PC-9 (cell line): ENCODE data around the gene LEMD3.

Source experiments
- EZH2 ChIP-seq: fragments of 200-600 bp; sonication (generic); IDR thresholded peaks from 2 replicates; pipeline ENCODE4 v1.8.0; 2017; ENCODE audit warnings: antibody characterized with exemption, low read depth
- TF ChIP-seq, protein P1 (sequence below): fragments of 200-600 bp; sonication (generic); conservative IDR thresholded peaks from 2 replicates; pipeline ENCODE4 v1.6.1; 2017; ENCODE audit warnings: mixed run types, antibody characterized with exemption, mild to moderate bottlenecking, moderate library complexity

DNA sequence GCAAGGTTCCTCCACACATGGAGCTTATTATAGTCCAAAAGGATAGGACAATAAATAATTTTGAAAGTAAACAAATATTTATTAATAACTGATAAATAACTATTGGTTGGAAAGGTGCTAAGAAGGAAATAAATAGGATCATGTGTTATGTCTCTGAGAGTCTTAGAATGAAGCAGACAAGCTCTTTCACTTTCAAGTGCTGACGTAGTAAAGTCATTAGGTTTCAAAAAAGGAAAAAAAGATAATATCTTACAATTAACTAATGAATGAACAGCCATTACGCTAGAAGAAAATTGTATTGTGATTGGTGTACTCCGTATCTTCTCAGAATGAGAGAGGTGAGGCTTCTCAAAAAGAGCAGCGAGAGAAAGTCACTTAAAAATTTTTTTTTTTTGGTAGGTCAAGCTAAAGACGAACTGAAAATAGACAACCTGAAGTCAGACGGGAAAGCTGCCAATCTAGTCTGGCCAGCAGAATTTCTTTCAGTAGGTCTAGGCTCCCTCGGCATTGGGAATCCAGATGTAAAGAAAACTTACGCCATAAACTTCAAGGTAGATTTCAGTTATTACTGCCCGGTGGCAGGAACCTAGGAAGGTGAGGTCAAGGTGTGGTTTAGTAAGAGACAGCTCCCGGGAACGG lies 583 bp upstream of the LEMD3 start:
- TF ChIP-seq, protein P1, sequence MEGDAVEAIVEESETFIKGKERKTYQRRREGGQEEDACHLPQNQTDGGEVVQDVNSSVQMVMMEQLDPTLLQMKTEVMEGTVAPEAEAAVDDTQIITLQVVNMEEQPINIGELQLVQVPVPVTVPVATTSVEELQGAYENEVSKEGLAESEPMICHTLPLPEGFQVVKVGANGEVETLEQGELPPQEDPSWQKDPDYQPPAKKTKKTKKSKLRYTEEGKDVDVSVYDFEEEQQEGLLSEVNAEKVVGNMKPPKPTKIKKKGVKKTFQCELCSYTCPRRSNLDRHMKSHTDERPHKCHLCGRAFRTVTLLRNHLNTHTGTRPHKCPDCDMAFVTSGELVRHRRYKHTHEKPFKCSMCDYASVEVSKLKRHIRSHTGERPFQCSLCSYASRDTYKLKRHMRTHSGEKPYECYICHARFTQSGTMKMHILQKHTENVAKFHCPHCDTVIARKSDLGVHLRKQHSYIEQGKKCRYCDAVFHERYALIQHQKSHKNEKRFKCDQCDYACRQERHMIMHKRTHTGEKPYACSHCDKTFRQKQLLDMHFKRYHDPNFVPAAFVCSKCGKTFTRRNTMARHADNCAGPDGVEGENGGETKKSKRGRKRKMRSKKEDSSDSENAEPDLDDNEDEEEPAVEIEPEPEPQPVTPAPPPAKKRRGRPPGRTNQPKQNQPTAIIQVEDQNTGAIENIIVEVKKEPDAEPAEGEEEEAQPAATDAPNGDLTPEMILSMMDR: no peak
- TF ChIP-seq EZH2: no peak
